Tibial nerve (tissue), 3 donors: ENCODE data around the gene EPB41L4B.

Experiments
- CTCF ChIP-seq, 5 experiments: fragments of 200-600 bp in 3 of 5; fragments of 450-650 bp in 2 of 5; sonication (generic) in 3 of 5; IDR thresholded peaks; one replicate each; pipeline ENCODE4 v1.5.1; 2016 to 2019; ENCODE audit warnings: antibody characterized with exemption in 5 of 5, mild to moderate bottlenecking in 3 of 5, moderate library complexity in 2 of 5
- POLR2A ChIP-seq, 2 donors: fragments of 450-650 bp; IDR thresholded peaks; one replicate each; pipeline ENCODE4 v1.6.1; 2017; ENCODE audit warnings: antibody characterized with exemption in 2 of 2, mild to moderate bottlenecking in 2 of 2, moderate library complexity in 2 of 2

- TF ChIP-seq CTCF (IDR thresholded peaks at IDR 0.05), result no peak
- no peak for TF ChIP-seq POLR2A (IDR thresholded peaks at IDR 0.05)
These were observed 53.3 kb downstream of the EPB41L4B start for GRCh38 chr9:109267555-109267954.
